ENCODE data around the gene TMEM222. TPM values are rescaled to one million over a fixed set of nuclear protein-coding genes. Genes with fewer than 3 reads are reported as not detected.

TMEM222 gene
- total and polyA plus RNA-seq, 2 of the 4 experiments (the other 2 are of a cell fraction), result 19.9 to 54.1 TPM

DNA sequence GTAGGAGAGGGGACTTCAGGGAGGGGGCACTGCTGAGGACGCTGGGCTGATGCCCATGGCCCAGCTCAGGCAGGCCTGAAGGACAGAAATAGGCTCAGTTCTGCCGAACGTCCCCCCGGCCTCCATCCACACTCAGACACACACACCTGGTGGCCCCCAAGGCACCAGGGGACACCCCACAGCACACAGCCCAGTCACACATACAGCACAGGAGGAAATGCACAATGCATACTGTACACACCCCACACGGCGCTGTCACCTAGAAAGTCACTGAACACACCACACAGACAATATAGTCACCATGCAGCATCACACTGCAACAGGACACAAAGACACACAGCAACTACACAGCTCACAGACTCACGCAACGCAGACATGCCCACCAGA lies 20.4 kb downstream of the TMEM222 start:
- in situ Hi-C loops (cut with MboI; ENCODE audit: low sequenced_read_pairs) (no loop called here), intact Hi-C loops (cut with micrococcal nuclease) (no loop called here), dilution Hi-C loops (cut with HindIII; ENCODE audit: low sequenced_read_pairs, unreplicated experiment) (no loop called here)
- Histone ChIP-seq H3K56ac (ENCODE audit: extremely low read depth, insufficient read depth, low read length) (no peak overlapping the region), H3K4me2 (ENCODE audit: low read depth, low read length) (no peak overlapping the region), H2BK5ac (ENCODE audit: low read depth, low read length, poor library complexity, severe bottlenecking) (no peak overlapping the region), H2BK20ac (ENCODE audit: low read depth, low read length) (no peak overlapping the region), H3K14ac (replicated peaks; ENCODE audit: low read depth, low read length) (no peak overlapping the region), H2AK9ac (replicated peaks; ENCODE audit: low read depth, low read length, poor library complexity) (peak overlapping the region; percentile 83), H3K27me3 (ENCODE audit: control insufficient read depth, insufficient read depth, low read length) (no peaks in the 10 kb centered on the region), H3K4me3 (ENCODE audit: insufficient read depth, low read depth, low read length) (no peak overlapping the region), H3K4me1 (ENCODE audit: control insufficient read depth, insufficient read depth, low read length) (peaks cover 15% of the 10 kb centered on the region), H2AFZ (replicated peaks; ENCODE audit: low read length, poor library complexity) (peak overlapping the region; percentile 39), H3K9ac (ENCODE audit: low read depth, low read length) (no peak overlapping the region), H3K27ac (ENCODE audit: insufficient read depth, low read length) (no peak overlapping the region), H2AK5ac (ENCODE audit: low read depth, low read length) (peak overlapping the region; percentile 42; the same call in 1 of the 2 replicates), H3K23ac (ENCODE audit: low read depth, low read length) (no peak overlapping the region), H2BK120ac (ENCODE audit: low read depth, low read length) (no peak overlapping the region), H3K79me1 (ENCODE audit: low read depth in 1 of 2, low read length in 2 of 2) (no peaks in the 10 kb centered on the region), H3K36me3 (ENCODE audit: control insufficient read depth, insufficient read depth, low read length) (0 out of 2 replicates have a peak, but pooled peaks cover 3% of the 10 kb centered on the region), H4K20me1 (ENCODE audit: insufficient read depth, low read length) (no peaks in the 10 kb centered on the region), H3K4ac (ENCODE audit: low read depth, low read length) (no peak overlapping the region), H2BK15ac (ENCODE audit: low read depth, low read length) (no peak overlapping the region; the same call in 2 of the 3 replicates), H4K5ac (ENCODE audit: low read depth, low read length) (no peak overlapping the region), H4K91ac (ENCODE audit: insufficient read depth, low read depth, low read length) (no peak overlapping the region), H3K9me1 (ENCODE audit: insufficient read depth, low read length) (peaks cover 7% of the 10 kb centered on the region; the same call in 1 of the 2 replicates), H3K9me3 (ENCODE audit: control insufficient read depth, insufficient read depth, low read length) (no peaks in the 10 kb centered on the region), H3K18ac (ENCODE audit: low read depth, low read length) (no peak overlapping the region), H4K8ac (ENCODE audit: low read depth in 2 of 2, low read length in 2 of 2) (no peak overlapping the region)
- ChIA-PET POLR2A (ENCODE audit: unreplicated experiment) (no interaction called here), CTCF (interaction anchor here (0.5 kb wide), 1 partner anchor 24 kb away, joined by 3 read pairs; no protein-coding TSS in a partner anchor)
- ATAC-seq (ENCODE audit: low read depth) (no peak), DNase-seq (no peak)
- no TSS peak for BruUV-seq (replicated peaks)
- 90% methylated on average over 2 of the region's 8 CpGs; no CpG with 5 or more reads in 1 of the 2 experiments for WGBS, 2 experiments (ENCODE audit: extremely low coverage in 2 of 2, insufficient read length in 1 of 2)
- TF ChIP-seq RFX5 (IDR thresholded peaks at IDR 0.05; ENCODE audit: low read depth, low read length) (no peak), RCOR1 (IDR thresholded peaks at IDR 0.05; ENCODE audit: insufficient replicate concordance, low read length) (no peak), RAD21 (IDR thresholded peaks at IDR 0.05; ENCODE audit: low read length) (no peak), MAFK (IDR thresholded peaks at IDR 0.05; ENCODE audit: low read depth, low read length) (no peak), BHLHE40 (IDR thresholded peaks at IDR 0.05; ENCODE audit: low read depth, low read length) (no peak), NFE2L2 (IDR thresholded peaks at IDR 0.05; ENCODE audit: low read depth, low read length) (no peak), SMC3 (IDR thresholded peaks at IDR 0.05; ENCODE audit: low read depth, low read length) (no peak), CHD1 (IDR thresholded peaks at IDR 0.05; ENCODE audit: low read depth, low read length) (no peak), FOS (IDR thresholded peaks at IDR 0.05; ENCODE audit: low read depth, low read length) (no peak), CEBPB (IDR thresholded peaks at IDR 0.05; ENCODE audit: low read depth, low read length) (no peak), POLR2A (IDR thresholded peaks at IDR 0.05; ENCODE audit: low read depth, low read length) (no peak), MAZ (IDR thresholded peaks at IDR 0.05; ENCODE audit: borderline replicate concordance, low read depth, low read length) (no peak), MXI1 (IDR thresholded peaks at IDR 0.05; ENCODE audit: borderline replicate concordance, low read depth, low read length) (no peak)
- TF ChIP-seq, protein P1, sequence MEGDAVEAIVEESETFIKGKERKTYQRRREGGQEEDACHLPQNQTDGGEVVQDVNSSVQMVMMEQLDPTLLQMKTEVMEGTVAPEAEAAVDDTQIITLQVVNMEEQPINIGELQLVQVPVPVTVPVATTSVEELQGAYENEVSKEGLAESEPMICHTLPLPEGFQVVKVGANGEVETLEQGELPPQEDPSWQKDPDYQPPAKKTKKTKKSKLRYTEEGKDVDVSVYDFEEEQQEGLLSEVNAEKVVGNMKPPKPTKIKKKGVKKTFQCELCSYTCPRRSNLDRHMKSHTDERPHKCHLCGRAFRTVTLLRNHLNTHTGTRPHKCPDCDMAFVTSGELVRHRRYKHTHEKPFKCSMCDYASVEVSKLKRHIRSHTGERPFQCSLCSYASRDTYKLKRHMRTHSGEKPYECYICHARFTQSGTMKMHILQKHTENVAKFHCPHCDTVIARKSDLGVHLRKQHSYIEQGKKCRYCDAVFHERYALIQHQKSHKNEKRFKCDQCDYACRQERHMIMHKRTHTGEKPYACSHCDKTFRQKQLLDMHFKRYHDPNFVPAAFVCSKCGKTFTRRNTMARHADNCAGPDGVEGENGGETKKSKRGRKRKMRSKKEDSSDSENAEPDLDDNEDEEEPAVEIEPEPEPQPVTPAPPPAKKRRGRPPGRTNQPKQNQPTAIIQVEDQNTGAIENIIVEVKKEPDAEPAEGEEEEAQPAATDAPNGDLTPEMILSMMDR (conservative IDR thresholded peaks at IDR 0.05; ENCODE audit: low read depth, low read length), result no peak
- TF ChIP-seq, protein P2, sequence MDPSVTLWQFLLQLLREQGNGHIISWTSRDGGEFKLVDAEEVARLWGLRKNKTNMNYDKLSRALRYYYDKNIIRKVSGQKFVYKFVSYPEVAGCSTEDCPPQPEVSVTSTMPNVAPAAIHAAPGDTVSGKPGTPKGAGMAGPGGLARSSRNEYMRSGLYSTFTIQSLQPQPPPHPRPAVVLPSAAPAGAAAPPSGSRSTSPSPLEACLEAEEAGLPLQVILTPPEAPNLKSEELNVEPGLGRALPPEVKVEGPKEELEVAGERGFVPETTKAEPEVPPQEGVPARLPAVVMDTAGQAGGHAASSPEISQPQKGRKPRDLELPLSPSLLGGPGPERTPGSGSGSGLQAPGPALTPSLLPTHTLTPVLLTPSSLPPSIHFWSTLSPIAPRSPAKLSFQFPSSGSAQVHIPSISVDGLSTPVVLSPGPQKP (IDR thresholded peaks at IDR 0.05; ENCODE audit: borderline replicate concordance, low read depth, low read length), result no peak
- TF ChIP-seq, protein P3, sequence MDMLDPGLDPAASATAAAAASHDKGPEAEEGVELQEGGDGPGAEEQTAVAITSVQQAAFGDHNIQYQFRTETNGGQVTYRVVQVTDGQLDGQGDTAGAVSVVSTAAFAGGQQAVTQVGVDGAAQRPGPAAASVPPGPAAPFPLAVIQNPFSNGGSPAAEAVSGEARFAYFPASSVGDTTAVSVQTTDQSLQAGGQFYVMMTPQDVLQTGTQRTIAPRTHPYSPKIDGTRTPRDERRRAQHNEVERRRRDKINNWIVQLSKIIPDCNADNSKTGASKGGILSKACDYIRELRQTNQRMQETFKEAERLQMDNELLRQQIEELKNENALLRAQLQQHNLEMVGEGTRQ (IDR thresholded peaks at IDR 0.05; ENCODE audit: low read depth, low read length), result no peak

Measured in IMR-90 (cell line).